Measurements from ENCODE around the gene OGFR.

Gene OGFR

GRCh38 chr20:62769346-62770071 lies 35.1 kb upstream of the OGFR start:
- DNase-seq (ENCODE audit: low read depth in 2 of 2): no peak

- DNase-seq (ENCODE audit: low read depth in 2 of 2): no peak
Measured at GRCh38 chr20:62770111-62770910, 34.3 kb upstream of the OGFR start.

GRCh38 chr20:62770916-62771315 lies 33.7 kb upstream of the OGFR start:
- no peak for DNase-seq (ENCODE audit: low read depth in 2 of 2)

- DNase-seq (ENCODE audit: low read depth in 2 of 2): no peak
Measured at GRCh38 chr20:62771396-62772102, 33.1 kb upstream of the OGFR start.

- no peak for DNase-seq (ENCODE audit: low read depth in 2 of 2)
Measured at GRCh38 chr20:62772103-62772611, 32.5 kb upstream of the OGFR start.

GRCh38 chr20:62772619-62772989 lies 32.0 kb upstream of the OGFR start:
- no peak for DNase-seq (ENCODE audit: low read depth in 2 of 2)

- no peak for DNase-seq (ENCODE audit: low read depth in 2 of 2)
Measured at GRCh38 chr20:62772990-62773844, 31.4 kb upstream of the OGFR start.

- DNase-seq (ENCODE audit: low read depth in 2 of 2): no peak
Measured at GRCh38 chr20:62773845-62774714, 30.6 kb upstream of the OGFR start.

GRCh38 chr20:62774762-62775161 lies 29.9 kb upstream of the OGFR start:
- DNase-seq (ENCODE audit: low read depth in 2 of 2): no peak

- no peak for DNase-seq (ENCODE audit: low read depth in 2 of 2)
Measured at GRCh38 chr20:62775206-62775605, 29.4 kb upstream of the OGFR start.

- DNase-seq (ENCODE audit: low read depth in 2 of 2): no peak
Measured at GRCh38 chr20:62776035-62776691, 28.5 kb upstream of the OGFR start.

- peak in 1 of 2 donors; percentile 37 for DNase-seq (ENCODE audit: low read depth in 2 of 2)
Measured at GRCh38 chr20:62776692-62777527, 27.7 kb upstream of the OGFR start.

- DNase-seq (ENCODE audit: low read depth in 2 of 2): no peak
Measured at GRCh38 chr20:62777528-62777830, 27.2 kb upstream of the OGFR start.

- DNase-seq (ENCODE audit: low read depth in 2 of 2): no peak
Measured at GRCh38 chr20:62778058-62778457, 26.6 kb upstream of the OGFR start.

GRCh38 chr20:62778601-62779416 lies 25.8 kb upstream of the OGFR start:
- no peak for DNase-seq (ENCODE audit: low read depth in 2 of 2)

- DNase-seq (ENCODE audit: low read depth in 2 of 2): no peak
Measured at GRCh38 chr20:62779417-62779685, 25.3 kb upstream of the OGFR start.

- DNase-seq (ENCODE audit: low read depth in 2 of 2): no peak
Measured at GRCh38 chr20:62780204-62780603, 24.4 kb upstream of the OGFR start.

GRCh38 chr20:62780696-62781095 lies 23.9 kb upstream of the OGFR start:
- no peak for DNase-seq (ENCODE audit: low read depth in 2 of 2)

Data from stimulated activated CD4-positive, alpha-beta T cell treated with anti-CD3 and anti-CD28 coated beads, Interleukin-1b, Interleukin-23, amount 100 ng/mL, for 1 hour (primary cell).